HG03064 (cell line): ENCODE data around the gene CAMK1D.
A peak's percentile ranks its signal among the peaks of the same experiment; 100 is the strongest.
"Not testable (repeated sequence)": the region's sequence is repeated elsewhere in the genome, so short reads cannot be mapped to it uniquely, and the experiment has no call there.

Experiments
- ATAC-seq: cut with Tn5 transposase; IDR thresholded peaks from one replicate; pipeline ENCODE4 v1.9.1; 2021; ENCODE audit warnings: low read depth; ENCODE audit not compliant: unreplicated experiment

Gene CAMK1D

GRCh38 chr10:12542133-12542670 is 192.9 kb downstream of the CAMK1D start:
- no peak for ATAC-seq

- ATAC-seq, result no peak
Measured at GRCh38 chr10:12543589-12543988, 194.2 kb downstream of the CAMK1D start.

DNA sequence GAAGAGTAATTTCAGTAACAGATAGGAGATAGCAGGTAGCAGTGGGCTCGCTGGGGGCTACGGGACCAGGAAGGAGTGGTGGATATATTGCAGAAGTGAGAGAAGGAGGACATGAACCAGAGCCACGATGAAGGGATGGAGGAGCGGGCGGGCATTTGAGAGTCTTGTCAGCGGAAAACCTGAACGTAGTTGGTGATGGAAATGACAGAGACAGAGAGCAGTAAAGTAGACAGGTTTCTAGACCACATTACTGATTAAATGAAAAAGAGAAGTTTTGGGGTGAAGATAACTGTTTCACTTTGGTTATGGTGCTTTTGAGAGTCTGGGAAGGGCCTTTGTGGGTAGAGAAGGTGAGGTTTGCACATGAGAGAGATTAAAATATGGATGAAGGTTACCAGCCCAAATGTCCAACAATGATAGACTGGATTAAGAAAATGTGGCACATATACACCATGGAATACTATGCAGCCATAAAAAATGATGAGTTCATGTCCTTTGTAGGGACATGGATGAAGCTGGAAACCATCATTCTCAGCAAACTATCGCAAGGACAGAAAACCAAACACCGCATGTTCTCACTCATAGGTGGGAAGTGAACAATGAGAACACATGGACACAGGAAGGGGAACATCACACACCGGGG is 196.9 kb downstream of the CAMK1D start:
- not testable (repeated sequence) for ATAC-seq

DNA sequence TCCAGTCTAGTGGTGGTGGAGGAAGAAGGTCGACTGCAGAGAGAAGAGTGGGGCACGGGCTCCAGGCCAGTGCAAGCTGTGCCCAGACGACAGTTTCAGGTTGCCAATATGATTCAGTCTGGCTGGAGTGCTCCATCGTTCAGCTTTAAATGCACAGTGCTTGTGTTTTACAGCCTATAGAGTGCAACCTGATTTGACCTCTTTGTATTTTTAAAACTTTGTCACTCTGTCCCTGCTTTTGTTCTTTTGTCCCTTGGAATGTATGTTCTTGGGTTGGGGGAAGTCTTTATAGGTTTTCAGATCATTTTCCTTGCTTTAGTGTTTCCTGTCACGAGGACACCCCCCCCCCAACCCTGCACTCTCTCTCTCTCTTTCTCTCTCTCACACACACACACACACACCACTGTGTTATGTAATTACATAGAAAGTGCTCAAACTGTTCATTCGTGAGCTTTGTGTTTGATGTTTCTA is 198.0 kb downstream of the CAMK1D start:
- ATAC-seq, result no peak

- no peak for ATAC-seq
Measured at GRCh38 chr10:12549297-12549696, 199.9 kb downstream of the CAMK1D start.

- ATAC-seq, result no peak
Measured at GRCh38 chr10:12550994-12551393, 201.6 kb downstream of the CAMK1D start.

GRCh38 chr10:12556039-12556438 is 206.7 kb downstream of the CAMK1D start:
- ATAC-seq, result no peak

DNA sequence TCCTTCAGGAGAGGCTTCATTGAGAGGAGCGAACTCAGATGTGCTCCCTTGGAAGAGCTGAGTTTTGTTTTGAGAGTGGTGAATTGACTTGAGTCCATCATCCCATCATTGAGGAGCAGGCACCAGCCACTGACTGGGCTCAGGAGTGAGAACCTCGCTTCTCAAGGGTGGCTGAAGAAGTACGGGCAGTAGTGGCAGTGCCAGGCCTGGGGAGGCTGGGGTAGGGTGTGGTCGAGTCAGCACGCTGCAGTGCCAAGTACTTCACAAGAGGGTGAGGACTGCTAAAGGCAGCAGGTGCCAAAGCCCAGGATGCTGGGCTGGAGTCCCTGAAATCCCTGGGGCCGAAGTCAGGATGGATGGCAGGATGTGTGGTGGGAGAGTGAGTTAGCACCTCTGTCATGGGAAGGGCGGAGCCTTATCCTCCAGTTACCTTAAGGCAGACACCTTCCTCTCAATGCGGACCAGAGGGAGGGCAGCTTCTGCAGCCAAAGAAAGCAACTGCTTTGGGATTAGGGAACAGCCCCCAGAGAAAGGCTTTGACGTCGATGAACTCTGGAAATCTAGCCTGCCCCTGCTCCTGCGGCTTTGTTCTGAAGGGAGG is 210.3 kb downstream of the CAMK1D start:
- no peak for ATAC-seq

GRCh38 chr10:12561307-12561706 is 212.0 kb downstream of the CAMK1D start:
- ATAC-seq, result no peak

- no peak for ATAC-seq
Measured at GRCh38 chr10:12561720-12562119, 212.4 kb downstream of the CAMK1D start.

- ATAC-seq, result no peak
Measured at GRCh38 chr10:12563489-12563888, 214.1 kb downstream of the CAMK1D start.

GRCh38 chr10:12564173-12564572 is 214.8 kb downstream of the CAMK1D start:
- ATAC-seq, result no peak

DNA sequence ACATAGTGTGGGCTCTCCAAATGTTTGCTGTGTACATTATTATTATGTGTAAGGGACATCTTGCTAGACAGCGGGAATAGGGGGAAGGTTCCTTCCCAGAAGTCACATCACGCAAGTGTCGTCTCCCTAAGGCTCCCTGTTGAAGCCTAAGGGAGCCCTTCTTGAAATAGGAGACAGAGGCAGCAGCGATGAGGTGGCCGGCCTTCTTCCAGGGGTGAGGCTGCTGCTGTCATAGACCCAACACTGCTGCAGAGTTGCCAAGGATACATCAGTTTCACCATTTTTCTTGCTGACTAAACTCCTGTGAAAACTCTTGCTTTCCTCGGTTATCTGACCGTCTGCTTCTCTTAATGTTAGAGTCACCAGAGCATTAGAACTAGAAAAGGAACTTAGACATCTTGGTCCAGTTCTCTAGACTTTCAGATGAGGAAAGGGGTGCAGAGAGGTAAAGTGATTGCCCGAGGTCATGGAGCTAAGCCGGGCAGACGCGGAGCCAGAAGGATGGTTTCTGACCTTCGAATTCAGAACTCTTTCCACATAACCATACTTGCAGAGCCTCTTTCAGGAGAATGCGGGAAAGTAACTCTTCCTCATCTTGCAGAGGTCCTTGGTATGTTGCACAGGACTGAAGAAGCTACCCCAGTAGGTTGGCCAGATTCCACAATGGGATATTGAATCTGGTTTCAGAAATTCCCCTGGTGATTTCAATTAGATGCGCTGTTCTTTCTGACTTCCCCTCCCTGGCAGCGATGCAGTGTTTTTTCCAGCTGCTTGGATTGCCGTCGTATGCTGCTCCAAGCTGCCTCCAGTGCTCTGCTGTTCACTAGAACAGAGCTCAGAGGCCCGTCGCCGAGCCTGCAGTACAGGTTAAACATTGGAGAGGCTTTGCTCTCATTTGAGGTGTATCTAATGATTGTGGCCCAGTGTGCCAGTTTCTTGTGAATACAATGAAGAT is 217.1 kb downstream of the CAMK1D start:
- no peak for ATAC-seq

DNA sequence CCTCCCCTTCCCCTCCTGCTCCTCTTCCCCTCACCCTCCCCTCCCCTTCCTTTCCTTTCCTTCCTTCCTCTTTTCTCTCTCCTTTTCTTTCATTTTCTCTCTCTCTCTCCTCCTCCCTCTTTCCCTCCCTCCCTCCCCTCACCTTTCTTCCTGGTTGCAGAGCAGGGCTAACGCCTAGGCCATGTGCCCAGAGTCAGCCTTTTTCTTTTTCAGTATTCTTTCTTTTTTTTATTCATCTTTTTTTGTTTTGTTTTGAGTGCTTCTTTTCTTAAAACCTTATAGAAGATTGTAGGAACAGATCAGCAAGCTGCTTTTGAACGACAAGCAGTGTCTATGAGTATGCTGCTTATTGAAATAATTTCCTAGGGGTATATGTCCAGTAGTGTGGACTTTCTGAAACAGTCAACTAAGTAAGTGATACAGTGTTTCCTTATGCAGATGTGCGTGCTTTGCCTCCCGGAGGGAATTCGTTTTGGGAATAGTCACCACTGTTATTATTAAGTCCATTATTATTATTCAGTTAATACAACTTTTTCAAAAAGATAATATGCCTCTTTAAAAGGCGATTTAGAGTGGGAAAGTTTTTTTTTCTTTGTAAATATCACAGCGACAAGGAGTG is 219.2 kb downstream of the CAMK1D start:
- ATAC-seq, result no peak

DNA sequence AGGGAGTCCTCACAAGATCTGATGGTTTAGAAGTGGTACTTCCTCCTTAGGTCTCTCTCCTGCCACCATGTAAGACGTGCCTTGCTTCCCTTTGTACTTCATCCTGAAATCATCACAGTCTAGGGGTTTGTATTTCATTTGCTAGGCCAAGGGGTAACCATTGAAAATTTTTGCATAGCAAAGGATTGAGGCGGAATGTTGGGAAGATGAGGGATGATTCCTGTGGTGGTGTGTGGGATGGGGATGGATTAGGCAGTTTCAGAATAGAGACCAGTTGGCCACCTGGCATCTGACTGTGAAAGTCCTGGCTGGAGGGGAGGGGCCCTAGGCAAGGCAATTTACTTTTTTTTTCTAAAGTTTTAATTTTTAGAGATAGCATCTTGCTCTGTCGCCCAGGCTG is 222.9 kb downstream of the CAMK1D start:
- ATAC-seq, result no peak

- no peak for ATAC-seq
Measured at GRCh38 chr10:12577610-12578009, 228.3 kb downstream of the CAMK1D start.

DNA sequence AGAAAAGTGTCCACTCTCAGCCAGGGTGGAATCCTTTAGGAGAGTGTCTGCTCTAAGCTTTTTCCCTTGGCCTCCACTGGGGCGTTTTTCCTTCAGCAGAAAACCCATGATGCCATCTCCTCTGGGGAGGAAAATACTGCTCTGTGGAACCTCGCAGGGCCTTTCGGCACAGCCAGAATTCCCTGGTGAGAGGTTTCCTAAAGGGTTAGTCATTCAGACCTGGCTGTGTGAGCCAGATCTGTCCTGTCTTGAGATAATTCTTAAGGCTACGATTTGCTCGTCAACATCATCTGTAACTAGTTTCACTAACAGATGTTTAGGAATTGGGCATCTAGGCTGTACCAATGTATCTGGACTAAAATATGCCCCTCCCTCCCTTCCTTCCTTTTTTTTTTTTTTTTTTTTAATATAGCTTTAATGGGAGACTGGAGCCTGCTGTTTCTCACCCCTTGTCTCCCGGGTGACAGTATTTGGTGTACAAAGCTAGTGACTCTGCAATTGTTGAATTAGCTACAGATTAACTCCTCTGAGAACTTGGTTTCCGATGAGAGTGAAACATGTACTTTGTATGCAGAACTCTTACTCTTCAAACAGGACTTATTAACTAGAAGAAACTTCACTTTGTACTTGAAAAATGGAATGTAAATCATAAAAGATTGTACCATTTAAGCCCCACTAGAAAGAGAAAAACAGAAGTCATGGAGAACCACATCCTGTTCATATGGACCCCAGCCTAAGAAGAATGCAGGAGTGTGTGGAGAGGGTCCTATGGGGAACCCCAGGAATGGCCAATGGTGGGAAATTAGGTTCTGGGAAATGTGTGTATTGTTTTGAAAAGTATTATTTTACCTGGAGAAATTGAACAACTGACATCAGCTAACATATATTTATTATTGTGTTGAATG is 230.9 kb downstream of the CAMK1D start:
- peak; percentile 89 for ATAC-seq

- no peak for ATAC-seq
Measured at GRCh38 chr10:12583891-12584595, 234.7 kb downstream of the CAMK1D start.

- no peak for ATAC-seq
Measured at GRCh38 chr10:12586741-12587140, 237.4 kb downstream of the CAMK1D start.
